SK-N-SH treated with all-trans-retinoic acid at 6 μM for 48 hours (cell line): Measurements from ENCODE around the gene RAPGEFL1.

Experiments
- ARNTL ChIP-seq: fragments of 450-650 bp; formaldehyde crosslinking; IDR thresholded peaks from 2 replicates; pipeline ENCODE4 v1.5.0; 2020; ENCODE audit warnings: low read depth, mild to moderate bottlenecking, moderate library complexity, borderline replicate concordance
- GLIS3 ChIP-seq: fragments of 250-450 bp; sonication (Bioruptor Pico); IDR thresholded peaks from 2 replicates; pipeline ENCODE4 v1.5.0; 2020; ENCODE audit warnings: mild to moderate bottlenecking, moderate library complexity
- ZNF70 ChIP-seq: fragments of 450-650 bp; formaldehyde crosslinking; IDR thresholded peaks from 2 replicates; pipeline ENCODE4 v1.5.0; 2020; ENCODE audit warnings: mild to moderate bottlenecking, moderate library complexity
- TF ChIP-seq, protein P1 (sequence below): fragments of 250-450 bp; sonication (Bioruptor Pico); IDR thresholded peaks from 2 replicates; pipeline ENCODE4 v1.8.0; 2020; ENCODE audit warnings: mild to moderate bottlenecking, moderate library complexity, borderline replicate concordance
- TF ChIP-seq, protein P2 (sequence below): fragments of 250-450 bp; sonication (Bioruptor Pico); IDR thresholded peaks from 2 replicates; pipeline ENCODE4 v1.5.1; 2020; ENCODE audit warnings: low read depth, mild to moderate bottlenecking, moderate library complexity

DNA sequence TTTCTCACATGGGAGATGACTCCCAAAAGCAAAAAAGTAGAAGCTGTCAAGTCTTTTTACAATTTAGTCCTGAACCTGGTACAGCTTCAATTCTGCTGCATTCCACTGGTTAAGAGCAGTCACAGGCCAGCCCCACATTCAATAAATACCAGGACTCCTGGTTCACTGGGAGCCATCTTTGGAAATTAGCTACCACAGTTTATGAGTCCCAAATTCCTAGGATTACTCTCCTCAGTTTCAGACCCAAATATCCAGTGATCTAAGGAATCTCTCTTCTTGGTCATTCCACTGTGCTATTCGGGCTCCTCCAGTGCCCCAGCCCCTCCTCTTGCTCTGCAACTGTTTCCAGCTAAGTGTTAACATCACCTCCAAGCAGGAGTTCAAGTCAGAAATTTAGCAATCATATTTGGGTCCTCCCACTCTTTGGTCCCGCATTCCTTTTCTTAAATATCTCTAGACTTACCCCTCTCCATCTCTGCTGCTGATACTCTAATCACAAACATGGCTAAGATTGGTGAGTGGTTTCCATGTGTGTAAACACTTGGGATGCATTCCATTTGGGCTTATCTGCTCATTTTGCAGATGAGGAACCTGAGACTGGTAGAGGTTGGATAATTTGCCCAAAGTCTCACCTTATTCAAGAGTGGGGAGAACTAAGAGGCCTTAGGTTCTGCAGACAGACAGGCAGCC, 32.3 kb downstream of the RAPGEFL1 start:
- TF ChIP-seq ZNF70 (CRISPR knock-in tag): no peak
- TF ChIP-seq, protein P1, sequence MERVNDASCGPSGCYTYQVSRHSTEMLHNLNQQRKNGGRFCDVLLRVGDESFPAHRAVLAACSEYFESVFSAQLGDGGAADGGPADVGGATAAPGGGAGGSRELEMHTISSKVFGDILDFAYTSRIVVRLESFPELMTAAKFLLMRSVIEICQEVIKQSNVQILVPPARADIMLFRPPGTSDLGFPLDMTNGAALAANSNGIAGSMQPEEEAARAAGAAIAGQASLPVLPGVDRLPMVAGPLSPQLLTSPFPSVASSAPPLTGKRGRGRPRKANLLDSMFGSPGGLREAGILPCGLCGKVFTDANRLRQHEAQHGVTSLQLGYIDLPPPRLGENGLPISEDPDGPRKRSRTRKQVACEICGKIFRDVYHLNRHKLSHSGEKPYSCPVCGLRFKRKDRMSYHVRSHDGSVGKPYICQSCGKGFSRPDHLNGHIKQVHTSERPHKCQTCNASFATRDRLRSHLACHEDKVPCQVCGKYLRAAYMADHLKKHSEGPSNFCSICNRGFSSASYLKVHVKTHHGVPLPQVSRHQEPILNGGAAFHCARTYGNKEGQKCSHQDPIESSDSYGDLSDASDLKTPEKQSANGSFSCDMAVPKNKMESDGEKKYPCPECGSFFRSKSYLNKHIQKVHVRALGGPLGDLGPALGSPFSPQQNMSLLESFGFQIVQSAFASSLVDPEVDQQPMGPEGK: no peak
- TF ChIP-seq, protein P2, sequence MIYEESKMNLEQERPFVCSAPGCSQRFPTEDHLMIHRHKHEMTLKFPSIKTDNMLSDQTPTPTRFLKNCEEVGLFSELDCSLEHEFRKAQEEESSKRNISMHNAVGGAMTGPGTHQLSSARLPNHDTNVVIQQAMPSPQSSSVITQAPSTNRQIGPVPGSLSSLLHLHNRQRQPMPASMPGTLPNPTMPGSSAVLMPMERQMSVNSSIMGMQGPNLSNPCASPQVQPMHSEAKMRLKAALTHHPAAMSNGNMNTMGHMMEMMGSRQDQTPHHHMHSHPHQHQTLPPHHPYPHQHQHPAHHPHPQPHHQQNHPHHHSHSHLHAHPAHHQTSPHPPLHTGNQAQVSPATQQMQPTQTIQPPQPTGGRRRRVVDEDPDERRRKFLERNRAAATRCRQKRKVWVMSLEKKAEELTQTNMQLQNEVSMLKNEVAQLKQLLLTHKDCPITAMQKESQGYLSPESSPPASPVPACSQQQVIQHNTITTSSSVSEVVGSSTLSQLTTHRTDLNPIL: no peak
- no peak for TF ChIP-seq GLIS3 (CRISPR knock-in tag)
- TF ChIP-seq ARNTL: no peak
